Thyroid gland (tissue), 4 donors: ENCODE measurements around the gene GPC1. TPM values are rescaled to one million over a fixed set of nuclear protein-coding genes. Genes with fewer than 3 reads are reported as not detected.
A peak's percentile ranks its signal among the peaks of the same experiment; 100 is the strongest.

Experiments used
- DNase-seq, 2 donors: peaks; one replicate each; pipeline ENCODE4 v3.0.0-alpha.2; 2019
- H3K27ac ChIP-seq, 3 donors: fragments of 200-600 bp; sonication (generic); 1 replicate in 2 of 3; 2 replicates in 1 of 3; pipeline ENCODE4 v1.5.1; 2016 to 2019; ENCODE audit warnings: mild to moderate bottlenecking in 1 of 3, moderate library complexity in 1 of 3
- H3K27me3 ChIP-seq: fragments of 200-600 bp; sonication (generic); one replicate; pipeline ENCODE4 v1.5.1; 2019
- H3K36me3 ChIP-seq, 2 donors: fragments of 200-600 bp; sonication (generic); one replicate each; pipeline ENCODE4 v1.5.1; 2016 to 2019
- H3K4me1 ChIP-seq, 2 donors: fragments of 200-600 bp; sonication (generic); one replicate each; pipeline ENCODE4 v1.5.1; 2017 to 2019
- H3K4me3 ChIP-seq, 3 donors: fragments of 200-600 bp; sonication (generic); replicated peaks in 1 of 3; 1 replicate in 2 of 3; 2 replicates in 1 of 3; pipeline ENCODE4 v1.5.1; 2016; ENCODE audit warnings: mild to moderate bottlenecking in 1 of 3
- H3K9me3 ChIP-seq: fragments of 200-600 bp; sonication (generic); one replicate; pipeline ENCODE4 v1.5.1; 2017
- POLR2A ChIP-seq, 2 donors: fragments of 450-650 bp; IDR thresholded peaks; one replicate each; pipeline ENCODE4 v1.6.1; 2017; ENCODE audit warnings: antibody characterized with exemption in 2 of 2, mild to moderate bottlenecking in 2 of 2, moderate library complexity in 1 of 2
- WGBS, 2 donors: methylation state at CpG; one replicate each; pipeline ENCODE4 v1.1.5; 2017; 5-methylcytosine and 5-hydroxymethylcytosine counted together
- intact Hi-C: fragments of 100-400 bp; cut with DNase I; formaldehyde crosslinking; loops from one replicate; pipeline ENCODE4 v1.15.1; 2023
- total RNA-seq, 4 donors: library from RNA; depleted of rRNA; stranded (reverse); fragments of >200 nt; gene quantifications; one replicate each; pipeline ENCODE4 v1.2.3, GENCODE V29; 2016
- TF ChIP-seq, protein P1 (sequence below), 6 experiments: fragments of 200-600 bp in 3 of 6; fragments of 450-650 bp in 3 of 6; sonication (generic) in 3 of 6; IDR thresholded peaks; one replicate each; pipeline ENCODE4 v1.5.1; 2016 to 2019; ENCODE audit warnings: antibody characterized with exemption in 6 of 6, mild to moderate bottlenecking in 2 of 6, inconsistent platforms in 1 of 6, moderate library complexity in 1 of 6

GPC1 gene
- total RNA-seq, 4 donors from 2014 or later = 14.1 to 35.5 (median 26.8) TPM

DNA sequence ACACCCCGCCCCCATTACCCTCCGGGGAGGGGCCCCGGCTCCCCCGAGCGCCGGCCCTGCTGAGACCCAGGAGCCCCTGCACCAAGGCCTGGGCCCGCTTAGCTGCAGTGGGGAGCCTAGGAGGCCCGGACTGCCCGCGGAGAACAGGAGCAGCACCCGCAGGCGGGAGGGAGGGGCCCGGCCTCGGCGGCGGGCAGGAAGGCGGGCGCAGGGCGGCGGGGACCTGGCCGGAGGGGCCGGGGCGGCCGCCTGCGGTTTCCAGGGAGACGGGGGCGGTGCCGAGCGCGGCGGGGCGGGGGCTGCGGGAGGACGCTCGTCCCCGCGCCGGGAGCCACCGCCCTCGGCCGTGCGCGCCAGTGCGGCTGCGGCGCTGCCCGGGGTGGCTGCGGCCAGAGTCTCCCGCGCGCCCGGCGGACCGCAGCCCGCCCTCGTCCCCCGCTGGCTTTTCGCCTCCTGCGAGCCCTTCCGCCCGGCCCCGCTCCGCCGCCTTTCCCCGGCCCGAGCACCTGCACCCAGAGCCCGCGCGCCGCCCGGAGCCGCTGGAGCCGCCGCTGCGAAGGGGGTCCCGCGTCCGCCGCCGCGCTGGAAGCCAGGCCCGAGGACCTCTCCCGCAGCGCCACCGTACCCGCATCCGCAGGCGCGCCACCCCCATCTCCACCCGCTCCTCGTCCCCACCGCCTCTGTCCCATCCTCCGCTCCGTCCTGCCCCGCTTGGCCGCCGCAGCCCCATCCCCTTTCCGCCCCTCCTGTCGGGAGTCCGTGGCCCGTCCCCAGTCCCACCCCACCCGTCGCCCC is 17.2 kb downstream of the GPC1 start:
- Histone ChIP-seq H3K27me3 (no peaks in the 10 kb centered on the region), H3K9me3 (no peaks in the 10 kb centered on the region), H3K36me3 (no peaks in the 10 kb centered on the region), H3K4me1 (peaks cover 9 to 32% of the 10 kb centered on the region in 2 donors), H3K27ac (no peak overlapping the region), H3K4me3 (peak overlapping the region in 1 of 3 donors; percentile 37)
- TF ChIP-seq POLR2A (IDR thresholded peaks at IDR 0.05) = peak in 1 of 2 donors; percentile 41
- TF ChIP-seq, protein P1, sequence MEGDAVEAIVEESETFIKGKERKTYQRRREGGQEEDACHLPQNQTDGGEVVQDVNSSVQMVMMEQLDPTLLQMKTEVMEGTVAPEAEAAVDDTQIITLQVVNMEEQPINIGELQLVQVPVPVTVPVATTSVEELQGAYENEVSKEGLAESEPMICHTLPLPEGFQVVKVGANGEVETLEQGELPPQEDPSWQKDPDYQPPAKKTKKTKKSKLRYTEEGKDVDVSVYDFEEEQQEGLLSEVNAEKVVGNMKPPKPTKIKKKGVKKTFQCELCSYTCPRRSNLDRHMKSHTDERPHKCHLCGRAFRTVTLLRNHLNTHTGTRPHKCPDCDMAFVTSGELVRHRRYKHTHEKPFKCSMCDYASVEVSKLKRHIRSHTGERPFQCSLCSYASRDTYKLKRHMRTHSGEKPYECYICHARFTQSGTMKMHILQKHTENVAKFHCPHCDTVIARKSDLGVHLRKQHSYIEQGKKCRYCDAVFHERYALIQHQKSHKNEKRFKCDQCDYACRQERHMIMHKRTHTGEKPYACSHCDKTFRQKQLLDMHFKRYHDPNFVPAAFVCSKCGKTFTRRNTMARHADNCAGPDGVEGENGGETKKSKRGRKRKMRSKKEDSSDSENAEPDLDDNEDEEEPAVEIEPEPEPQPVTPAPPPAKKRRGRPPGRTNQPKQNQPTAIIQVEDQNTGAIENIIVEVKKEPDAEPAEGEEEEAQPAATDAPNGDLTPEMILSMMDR (IDR thresholded peaks at IDR 0.05) = no peak
- 2 to 3% methylated on average over 13 to 28 of the region's 103 CpGs for WGBS, 2 donors
- intact Hi-C loops = no loop called here
- DNase-seq = peak; percentile 73

DNA sequence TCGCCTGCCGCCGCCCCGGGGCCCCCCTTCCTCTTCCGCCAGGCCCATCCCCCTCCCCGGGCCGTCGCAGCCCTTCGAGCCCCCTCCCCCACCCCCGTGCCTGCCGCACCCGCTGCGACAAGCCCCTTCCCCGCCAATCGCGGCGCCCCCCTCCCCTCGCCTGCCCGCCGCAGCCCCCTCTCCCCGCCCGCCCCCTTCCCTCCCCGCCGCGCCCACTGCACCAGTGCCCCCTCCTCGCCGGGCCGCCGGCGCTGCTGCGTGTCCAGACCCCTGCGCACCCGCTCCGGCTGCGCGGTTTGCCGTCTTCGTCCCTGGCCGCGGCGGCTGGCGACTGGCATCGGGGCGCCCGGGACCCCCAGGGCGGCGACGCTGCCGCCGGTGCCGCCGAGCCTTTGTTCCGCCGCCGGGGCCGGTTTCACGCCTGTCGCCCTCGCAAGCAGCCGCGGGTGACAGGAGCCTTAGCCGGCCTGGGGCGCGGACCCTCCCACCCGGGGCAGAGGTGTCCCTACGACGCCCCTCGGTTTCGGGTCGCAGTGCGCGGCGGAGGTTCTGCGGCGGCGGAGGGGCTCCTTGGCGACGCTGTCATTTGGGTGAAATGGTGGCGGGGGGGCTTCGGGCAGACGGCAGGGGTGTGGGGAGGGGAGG is 18.1 kb downstream of the GPC1 start:
- Histone ChIP-seq H3K9me3 (no peaks in the 10 kb centered on the region), H3K27ac (no peak overlapping the region), H3K27me3 (no peaks in the 10 kb centered on the region), H3K4me3 (peak overlapping the region in 1 of 3 donors; percentile 37), H3K36me3 (no peaks in the 10 kb centered on the region), H3K4me1 (peaks cover 9 to 32% of the 10 kb centered on the region in 2 donors)
- no peak for TF ChIP-seq POLR2A (IDR thresholded peaks at IDR 0.05)
- TF ChIP-seq, protein P1 (IDR thresholded peaks at IDR 0.05) = no peak
- no peak for DNase-seq
- WGBS, 2 donors = 10 to 18% methylated on average over 2 to 4 of the region's 81 CpGs
- intact Hi-C loops = no loop called here

DNA sequence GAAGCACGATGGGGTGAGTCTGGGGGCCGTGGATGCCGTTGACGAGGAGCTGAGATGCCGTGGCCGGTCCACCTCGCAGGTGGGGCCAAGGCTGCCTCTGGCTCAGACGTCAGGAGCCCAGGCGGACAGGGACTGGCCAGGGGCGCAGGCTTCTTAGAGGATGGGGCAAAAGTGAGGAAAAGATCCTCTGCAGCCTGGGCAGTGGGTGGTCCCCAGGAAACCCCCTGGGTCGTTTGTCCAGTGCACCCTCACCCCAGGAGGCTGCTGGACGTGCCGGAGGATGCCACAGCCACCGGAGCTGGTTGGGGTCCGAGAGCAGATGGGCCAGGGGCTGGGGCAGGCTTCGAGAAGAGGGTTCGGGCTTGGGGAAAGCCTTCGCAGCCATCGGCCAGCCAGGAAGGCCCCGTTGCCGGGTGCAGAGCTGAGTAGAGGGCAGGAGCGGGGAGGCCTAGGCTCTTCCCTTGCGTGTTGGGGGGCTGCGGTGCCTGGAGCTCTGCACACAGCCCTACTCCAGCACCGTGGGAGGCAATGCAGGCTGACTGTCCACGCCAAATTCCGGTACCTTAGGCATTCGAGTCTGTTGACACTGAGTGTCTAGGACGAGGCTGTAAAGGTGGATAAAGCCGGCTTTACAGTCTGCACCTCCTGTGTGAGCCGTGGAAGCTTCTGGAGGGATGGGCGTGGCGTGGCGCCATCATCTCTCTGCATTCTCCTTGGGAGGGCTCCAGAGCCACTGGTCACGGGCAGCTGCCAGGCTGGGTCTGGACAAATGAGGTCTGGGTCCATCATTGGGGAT is 18.8 kb downstream of the GPC1 start:
- TF ChIP-seq, protein P1 (IDR thresholded peaks at IDR 0.05) = no peak
- no peak for TF ChIP-seq POLR2A (IDR thresholded peaks at IDR 0.05)
- 61 to 63% methylated on average over 32 to 33 of the region's 35 CpGs for WGBS, 2 donors
- DNase-seq = no peak
- Histone ChIP-seq H3K9me3 (no peaks in the 10 kb centered on the region), H3K4me3 (no peak overlapping the region), H3K27ac (no peak overlapping the region), H3K4me1 (peaks cover 9 to 32% of the 10 kb centered on the region in 2 donors), H3K36me3 (no peaks in the 10 kb centered on the region), H3K27me3 (no peaks in the 10 kb centered on the region)
- intact Hi-C loops = no loop called here

DNA sequence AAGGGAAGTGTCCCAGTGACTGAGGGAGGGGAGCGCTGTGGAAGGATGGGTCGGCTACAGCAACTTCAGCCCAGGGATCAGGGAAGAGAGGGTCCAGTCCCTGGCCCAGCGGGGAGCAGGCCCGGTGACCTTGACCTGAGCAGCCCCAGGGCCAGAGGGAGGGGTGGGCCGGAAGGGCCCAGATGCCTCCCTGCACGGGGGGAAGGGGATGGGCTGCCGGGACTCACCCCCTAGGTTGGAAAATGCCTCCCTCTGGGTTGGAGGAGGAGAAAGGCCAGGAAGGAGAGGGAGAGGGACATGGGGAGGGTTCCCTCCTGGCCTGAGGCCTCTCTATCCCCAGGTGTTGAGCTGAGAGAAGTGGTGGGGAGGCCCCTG is 19.8 kb downstream of the GPC1 start:
- Histone ChIP-seq H3K4me1 (peaks cover 9 to 32% of the 10 kb centered on the region in 2 donors), H3K9me3 (no peaks in the 10 kb centered on the region), H3K27me3 (no peaks in the 10 kb centered on the region), H3K36me3 (no peaks in the 10 kb centered on the region), H3K4me3 (no peak overlapping the region), H3K27ac (no peak overlapping the region)
- intact Hi-C loops = no loop called here
- DNase-seq = no peak
- WGBS, 2 donors = 53 to 59% methylated on average over 7 of the region's 7 CpGs
- TF ChIP-seq, protein P1 (IDR thresholded peaks at IDR 0.05) = no peak
- TF ChIP-seq POLR2A (IDR thresholded peaks at IDR 0.05) = no peak
